Activated T-helper 17 cell treated with anti-CD3 and anti-CD28 coated beads, Interleukin-2, amount 50 U/mL, for 72 hours (primary cell): ENCODE data around the gene SPPL2C. TPM values are rescaled to one million over a fixed set of nuclear protein-coding genes. Genes with fewer than 3 reads are reported as not detected.
"Not testable (repeated sequence)": the region's sequence is repeated elsewhere in the genome, so short reads cannot be mapped to it uniquely, and the experiment has no call there.

Experiments
- ATAC-seq: fragments of 150-1000 bp; cut with Tn5 transposase; replicated peaks from 2 replicates; pipeline ENCODE4 v1.10.0; 2021; ENCODE audit warnings: mild to moderate bottlenecking, moderate library complexity
- H3K27ac Mint-ChIP-seq: one replicate; pipeline ENCODE4 v1.8.0; 2022; ENCODE audit warnings: mixed read lengths
- H3K27me3 Mint-ChIP-seq: one replicate; pipeline ENCODE4 v1.8.0; 2022; ENCODE audit warnings: mixed read lengths
- H3K36me3 Mint-ChIP-seq: one replicate; pipeline ENCODE4 v1.8.0; 2022; ENCODE audit warnings: low read depth, mild to moderate bottlenecking, mixed read lengths
- H3K4me1 Mint-ChIP-seq: one replicate; pipeline ENCODE4 v1.8.0; 2022; ENCODE audit warnings: mixed read lengths
- H3K4me3 Mint-ChIP-seq: one replicate; pipeline ENCODE4 v1.8.0; 2022; ENCODE audit warnings: mild to moderate bottlenecking, mixed read lengths
- H3K9me3 Mint-ChIP-seq: one replicate; pipeline ENCODE4 v1.8.0; 2022; ENCODE audit warnings: mixed read lengths
- total RNA-seq, 2 donors: library from RNA; stranded (reverse); gene quantifications; one replicate each; pipeline ENCODE4 v1.2.3, GENCODE V29; 2022

The SPPL2C gene
- total RNA-seq, 2 donors from 2014 or later, result not detected

- Mint-ChIP-seq H3K27me3 (peaks cover 4% of the 10 kb centered on the region), H3K9me3 (no peaks in the 10 kb centered on the region), H3K27ac (no peak overlapping the region), H3K4me1 (peaks cover 3% of the 10 kb centered on the region), H3K4me3 (no peak overlapping the region), H3K36me3 (no peaks in the 10 kb centered on the region)
- no peak for ATAC-seq
Observed at GRCh38 chr17:45851022-45851421, 6.3 kb downstream of the SPPL2C start.

- H3K27ac Mint-ChIP-seq, result no peak overlapping the region
- H3K4me1 Mint-ChIP-seq, result peaks cover 3% of the 10 kb centered on the region
- peaks cover 4% of the 10 kb centered on the region for H3K27me3 Mint-ChIP-seq
- H3K9me3 Mint-ChIP-seq, result no peaks in the 10 kb centered on the region
- H3K4me3 Mint-ChIP-seq, result no peak overlapping the region
- ATAC-seq, result no peak
- no peaks in the 10 kb centered on the region for H3K36me3 Mint-ChIP-seq
Observed at GRCh38 chr17:45851464-45851863, 6.8 kb downstream of the SPPL2C start.

- Mint-ChIP-seq H3K27me3 (peaks cover 4% of the 10 kb centered on the region), H3K27ac (no peak overlapping the region), H3K4me3 (no peak overlapping the region), H3K4me1 (peaks cover 3% of the 10 kb centered on the region), H3K36me3 (no peaks in the 10 kb centered on the region), H3K9me3 (no peaks in the 10 kb centered on the region)
- ATAC-seq, result no peak
Observed at GRCh38 chr17:45851873-45852272, 7.2 kb downstream of the SPPL2C start.

- peaks cover 3% of the 10 kb centered on the region for H3K4me1 Mint-ChIP-seq
- H3K9me3 Mint-ChIP-seq, result no peaks in the 10 kb centered on the region
- H3K36me3 Mint-ChIP-seq, result no peaks in the 10 kb centered on the region
- peak; percentile 70 for ATAC-seq
- H3K4me3 Mint-ChIP-seq, result no peak overlapping the region
- H3K27ac Mint-ChIP-seq, result no peak overlapping the region
- H3K27me3 Mint-ChIP-seq, result peaks cover 4% of the 10 kb centered on the region
Observed at GRCh38 chr17:45852535-45853297, 8.0 kb downstream of the SPPL2C start.

GRCh38 chr17:45854209-45854608 lies 9.5 kb downstream of the SPPL2C start:
- Mint-ChIP-seq H3K4me3 (no peak overlapping the region), H3K27me3 (peaks cover 8% of the 10 kb centered on the region), H3K27ac (no peak overlapping the region), H3K9me3 (no peaks in the 10 kb centered on the region), H3K36me3 (no peaks in the 10 kb centered on the region), H3K4me1 (peaks cover 3% of the 10 kb centered on the region)
- no peak for ATAC-seq

GRCh38 chr17:45855691-45856336 lies 11.1 kb downstream of the SPPL2C start:
- Mint-ChIP-seq H3K9me3 (no peaks in the 10 kb centered on the region), H3K4me3 (no peak overlapping the region), H3K27me3 (peaks cover 15% of the 10 kb centered on the region), H3K4me1 (peaks cover 3% of the 10 kb centered on the region), H3K36me3 (no peaks in the 10 kb centered on the region), H3K27ac (no peak overlapping the region)
- no peak for ATAC-seq

- Mint-ChIP-seq H3K4me1 (no peaks in the 10 kb centered on the region), H3K27me3 (peaks cover 20% of the 10 kb centered on the region), H3K9me3 (no peaks in the 10 kb centered on the region), H3K36me3 (no peaks in the 10 kb centered on the region), H3K27ac (no peak overlapping the region), H3K4me3 (no peak overlapping the region)
- ATAC-seq, result no peak
Observed at GRCh38 chr17:45857977-45858708, 13.5 kb downstream of the SPPL2C start.

- no peak for ATAC-seq
- Mint-ChIP-seq H3K27me3 (peaks cover 22% of the 10 kb centered on the region), H3K27ac (no peak overlapping the region), H3K9me3 (no peaks in the 10 kb centered on the region), H3K4me3 (no peak overlapping the region), H3K4me1 (peaks cover 3% of the 10 kb centered on the region), H3K36me3 (no peaks in the 10 kb centered on the region)
Observed at GRCh38 chr17:45861165-45861564, 16.5 kb downstream of the SPPL2C start.

GRCh38 chr17:45862127-45862526 lies 17.4 kb downstream of the SPPL2C start:
- not testable (repeated sequence) for H3K9me3 Mint-ChIP-seq, H3K4me3 Mint-ChIP-seq, ATAC-seq, H3K27ac Mint-ChIP-seq, H3K36me3 Mint-ChIP-seq, H3K4me1 Mint-ChIP-seq
- H3K27me3 Mint-ChIP-seq, result peaks cover 22% of the 10 kb centered on the region

- Mint-ChIP-seq H3K4me3 (no peak overlapping the region), H3K4me1 (peaks cover 3% of the 10 kb centered on the region), H3K9me3 (no peaks in the 10 kb centered on the region), H3K27me3 (peaks cover 18% of the 10 kb centered on the region), H3K36me3 (no peaks in the 10 kb centered on the region), H3K27ac (no peak overlapping the region)
- no peak for ATAC-seq
Observed at GRCh38 chr17:45863857-45864654, 19.4 kb downstream of the SPPL2C start.

- H3K27me3 Mint-ChIP-seq, result peaks cover 6% of the 10 kb centered on the region
- no peaks in the 10 kb centered on the region for H3K36me3 Mint-ChIP-seq
- no peak for ATAC-seq
- no peaks in the 10 kb centered on the region for H3K9me3 Mint-ChIP-seq
- peaks cover 15% of the 10 kb centered on the region for H3K4me1 Mint-ChIP-seq
- no peak overlapping the region for H3K27ac Mint-ChIP-seq
- H3K4me3 Mint-ChIP-seq, result no peak overlapping the region
Observed at GRCh38 chr17:45867171-45867570, 22.5 kb downstream of the SPPL2C start.

GRCh38 chr17:45867702-45868101 lies 23.0 kb downstream of the SPPL2C start:
- no peak overlapping the region for H3K4me3 Mint-ChIP-seq
- no peak for ATAC-seq
- no peaks in the 10 kb centered on the region for H3K36me3 Mint-ChIP-seq
- no peaks in the 10 kb centered on the region for H3K9me3 Mint-ChIP-seq
- H3K27me3 Mint-ChIP-seq, result peaks cover 6% of the 10 kb centered on the region
- no peak overlapping the region for H3K27ac Mint-ChIP-seq
- peaks cover 15% of the 10 kb centered on the region for H3K4me1 Mint-ChIP-seq

- peak; percentile 33 for ATAC-seq
- no peaks in the 10 kb centered on the region for H3K9me3 Mint-ChIP-seq
Observed at GRCh38 chr17:45868276-45868675, 23.6 kb downstream of the SPPL2C start.

GRCh38 chr17:45869676-45870341 lies 25.1 kb downstream of the SPPL2C start:
- no peak overlapping the region for H3K27ac Mint-ChIP-seq
- peaks cover 3% of the 10 kb centered on the region for H3K27me3 Mint-ChIP-seq
- peaks cover 11% of the 10 kb centered on the region for H3K4me1 Mint-ChIP-seq
- no peak overlapping the region for H3K4me3 Mint-ChIP-seq
- ATAC-seq, result no peak
- no peaks in the 10 kb centered on the region for H3K9me3 Mint-ChIP-seq
- H3K36me3 Mint-ChIP-seq, result no peaks in the 10 kb centered on the region

More at GRCh38 chr17:45868276-45868675, 23.6 kb downstream of the SPPL2C start:
- Mint-ChIP-seq H3K4me1 (peaks cover 15% of the 10 kb centered on the region), H3K4me3 (no peak overlapping the region), H3K36me3 (no peaks in the 10 kb centered on the region), H3K27me3 (peaks cover 6% of the 10 kb centered on the region), H3K27ac (peak overlapping the region; percentile 68)
